ENCODE results near the gene C10orf62. TPM values are rescaled to one million over a fixed set of nuclear protein-coding genes. Genes with fewer than 3 reads are reported as not detected.
"Not testable (repeated sequence)": the region's sequence is repeated elsewhere in the genome, so short reads cannot be mapped to it uniquely, and the experiment has no call there.

C10orf62 gene
- total RNA-seq, 1 donor from 2014 or later: 0.16 TPM

- ATAC-seq: peak; percentile 99
These were observed 43.7 kb downstream of the C10orf62 start, which contains the start of gene MORN4 for GRCh38 chr10:97632949-97633884. Gene MORN4, minus strand, starts transcription at chr10:97633500. Its CDS starts 13,847 bp downstream, at chr10:97619653.

GRCh38 chr10:97633921-97634320 lies 44.4 kb downstream of the C10orf62 start:
- peak; percentile 22 for ATAC-seq

GRCh38 chr10:97635577-97635976 lies 46.1 kb downstream of the C10orf62 start:
- ATAC-seq: no peak

DNA sequence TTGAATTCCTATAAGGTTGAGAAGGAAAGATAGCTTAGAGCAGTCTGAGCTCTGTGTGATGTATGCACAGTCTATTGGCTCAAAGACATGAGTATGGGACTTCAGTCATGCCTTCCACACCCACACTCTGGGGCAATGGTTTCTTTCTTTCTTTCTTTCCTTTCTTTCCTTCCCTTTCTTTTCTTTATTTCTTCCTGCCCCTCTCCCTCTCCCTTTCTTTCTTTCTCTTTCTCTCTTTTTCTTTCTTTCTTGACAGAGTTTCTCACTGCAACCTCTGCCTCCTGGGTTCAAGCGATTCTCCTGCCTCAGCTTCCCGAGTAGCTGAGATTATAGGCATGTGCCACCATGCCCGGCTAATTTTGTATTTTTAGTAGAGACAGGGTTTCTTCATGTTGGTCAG lies 49.6 kb downstream of the C10orf62 start:
- not testable (repeated sequence) for ATAC-seq

GRCh38 chr10:97640174-97640867 lies 50.8 kb downstream of the C10orf62 start, which contains the start of gene PI4K2A:
Gene PI4K2A, plus strand, starts transcription at chr10:97640671. Its CDS starts 72 bp downstream, at chr10:97640743.
- peak; percentile 100 for ATAC-seq

Other genes starting within 250 kb of the C10orf62 start
- gene RRP12, start 188.4 kb upstream of the C10orf62 start, total RNA-seq: 25.8 TPM
- gene PGAM1, start 163.5 kb upstream of the C10orf62 start, total RNA-seq: 324 TPM
- gene EXOSC1, start 143.7 kb upstream of the C10orf62 start, total RNA-seq: 30.8 TPM
- gene ZDHHC16, start 143.5 kb upstream of the C10orf62 start, total RNA-seq: 23.0 TPM
- 44.0 TPM for gene MMS19, start 91.3 kb upstream of the C10orf62 start, total RNA-seq
- 5.1 TPM for gene UBTD1, start 90.8 kb upstream of the C10orf62 start, total RNA-seq
- 0.56 TPM for gene ANKRD2, start 16.9 kb upstream of the C10orf62 start, total RNA-seq
- 1.7 TPM for gene HOGA1, start 5.3 kb upstream of the C10orf62 start, total RNA-seq
- 1.9 TPM for gene MORN4, start 43.8 kb downstream of the C10orf62 start, total RNA-seq
- 13.0 TPM for gene PI4K2A, start 51.0 kb downstream of the C10orf62 start, total RNA-seq
- gene AVPI1, start 97.5 kb downstream of the C10orf62 start, total RNA-seq: 6.8 TPM
- gene MARVELD1, start 124.0 kb downstream of the C10orf62 start, total RNA-seq: 12.1 TPM
- 10.7 TPM for gene ZFYVE27, start 147.4 kb downstream of the C10orf62 start, total RNA-seq
- not detected for gene SFRP5, start 182.3 kb downstream of the C10orf62 start, total RNA-seq

Measured in esophagus mucosa (tissue), 1 donor.